ENCODE results near the gene SLIT2. TPM values are rescaled to one million over a fixed set of nuclear protein-coding genes. Genes with fewer than 3 reads are reported as not detected.

The SLIT2 gene
- total RNA-seq, 3 donors from 2014 or later (not counting 1 experiment from before 2014, with no cell fraction given) = not detected

- WGBS (ENCODE audit: insufficient coverage) = 60% methylated on average over 1 of the region's 1 CpG
- Mint-ChIP-seq H3K27me3 (ENCODE audit: low read depth in 2 of 2) (no peaks in the 10 kb centered on the region), H3K36me3 (no peaks in the 10 kb centered on the region), H3K4me3 (no peak overlapping the region), H3K9me3 (peaks cover 0 to 5% of the 10 kb centered on the region in 2 donors), H3K27ac (no peak overlapping the region), H3K4me1 (no peaks in the 10 kb centered on the region)
- H3K27ac ChIP-seq (ENCODE audit: low read length) = no peak overlapping the region
- H3K9me3 ChIP-seq (ENCODE audit: control insufficient read depth, insufficient read depth, low read length) = no peaks in the 10 kb centered on the region
- no peak for TF ChIP-seq CTCF (IDR thresholded peaks at IDR 0.05)
- H3K4me1 ChIP-seq (ENCODE audit: control insufficient read depth, insufficient read depth, low read length) = no peaks in the 10 kb centered on the region
- DNase-seq = no peak
- H3K36me3 ChIP-seq (ENCODE audit: control insufficient read depth, insufficient read depth, low read length) = no peaks in the 10 kb centered on the region
- H3K4me3 ChIP-seq (ENCODE audit: low read length) = no peak overlapping the region
- no peaks in the 10 kb centered on the region for H3K27me3 ChIP-seq (ENCODE audit: control insufficient read depth, insufficient read depth, low read length)
- intact Hi-C loops (cut with micrococcal nuclease) = no loop called here
- no peak for ATAC-seq
These were observed 33.3 kb downstream of the SLIT2 start for GRCh38 chr4:20284990-20285389.

GRCh38 chr4:20287246-20287645 is 35.5 kb downstream of the SLIT2 start:
- DNase-seq (no peak), ATAC-seq (no peak)
- H3K36me3 ChIP-seq (ENCODE audit: control insufficient read depth, insufficient read depth, low read length) = no peaks in the 10 kb centered on the region
- Mint-ChIP-seq H3K27me3 (ENCODE audit: low read depth in 2 of 2) (no peaks in the 10 kb centered on the region), H3K4me3 (no peak overlapping the region), H3K36me3 (no peaks in the 10 kb centered on the region), H3K27ac (no peak overlapping the region), H3K4me1 (no peaks in the 10 kb centered on the region), H3K9me3 (peaks cover 2 to 5% of the 10 kb centered on the region in 2 donors)
- H3K27me3 ChIP-seq (ENCODE audit: control insufficient read depth, insufficient read depth, low read length) = no peaks in the 10 kb centered on the region
- H3K27ac ChIP-seq (ENCODE audit: low read length) = no peak overlapping the region
- H3K4me1 ChIP-seq (ENCODE audit: control insufficient read depth, insufficient read depth, low read length) = no peaks in the 10 kb centered on the region
- intact Hi-C loops (cut with micrococcal nuclease) = no loop called here
- TF ChIP-seq CTCF (IDR thresholded peaks at IDR 0.05) = no peak
- no peak overlapping the region for H3K4me3 ChIP-seq (ENCODE audit: low read length)
- 74% methylated on average over 2 of the region's 2 CpGs for WGBS (ENCODE audit: insufficient coverage)
- no peaks in the 10 kb centered on the region for H3K9me3 ChIP-seq (ENCODE audit: control insufficient read depth, insufficient read depth, low read length)

DNA sequence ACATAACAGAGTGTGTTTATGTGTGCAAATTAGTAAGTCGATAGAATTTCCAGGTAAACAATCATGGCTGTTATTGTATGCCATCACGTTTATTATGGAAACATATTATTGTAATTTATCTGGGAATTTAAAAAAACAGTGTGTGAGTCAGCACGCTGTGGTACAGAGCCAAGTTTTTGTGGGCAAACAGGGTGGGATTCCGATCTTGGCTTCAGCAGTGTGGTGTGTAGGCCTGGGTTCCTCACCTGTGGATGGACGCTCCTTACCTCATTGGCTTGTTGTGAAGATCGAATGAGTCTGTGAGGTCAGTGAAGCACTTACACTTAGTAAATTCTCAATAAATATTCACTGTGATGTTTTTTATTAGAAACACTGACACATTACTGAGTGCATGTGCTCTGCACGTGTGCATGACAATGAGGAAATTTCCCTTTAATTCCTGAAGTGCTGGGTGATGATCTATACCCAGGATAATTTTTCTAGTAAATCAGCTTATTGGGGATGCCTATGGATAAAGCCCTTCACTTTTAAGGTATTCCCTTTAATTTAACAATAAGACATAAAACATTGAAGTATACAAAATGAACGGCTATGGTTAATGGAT is 36.4 kb downstream of the SLIT2 start:
- TF ChIP-seq CTCF (IDR thresholded peaks at IDR 0.05) = no peak

More for the DNA sequence above, 36.4 kb downstream of the SLIT2 start:
- 93% methylated on average over 7 of the region's 8 CpGs for WGBS (ENCODE audit: insufficient coverage)
- ATAC-seq (no peak), DNase-seq (no peak)
- no peak overlapping the region for H3K4me3 ChIP-seq (ENCODE audit: low read length)
- Mint-ChIP-seq H3K4me3 (no peak overlapping the region), H3K36me3 (no peaks in the 10 kb centered on the region), H3K9me3 (peaks cover 5 to 7% of the 10 kb centered on the region in 2 donors), H3K4me1 (no peaks in the 10 kb centered on the region), H3K27ac (no peak overlapping the region), H3K27me3 (ENCODE audit: low read depth in 2 of 2) (no peaks in the 10 kb centered on the region)
- H3K36me3 ChIP-seq (ENCODE audit: control insufficient read depth, insufficient read depth, low read length) = no peaks in the 10 kb centered on the region
- intact Hi-C loops (cut with micrococcal nuclease) = no loop called here
- H3K9me3 ChIP-seq (ENCODE audit: control insufficient read depth, insufficient read depth, low read length) = no peaks in the 10 kb centered on the region
- no peak overlapping the region for H3K27ac ChIP-seq (ENCODE audit: low read length)
- H3K4me1 ChIP-seq (ENCODE audit: control insufficient read depth, insufficient read depth, low read length) = no peaks in the 10 kb centered on the region
- H3K27me3 ChIP-seq (ENCODE audit: control insufficient read depth, insufficient read depth, low read length) = no peaks in the 10 kb centered on the region

All from natural killer cell (primary cell).